Measurements from ENCODE around the gene XPR1. TPM values are rescaled to one million over a fixed set of nuclear protein-coding genes. Genes with fewer than 3 reads are reported as not detected.
"Not testable (repeated sequence)": the region's sequence is repeated elsewhere in the genome, so short reads cannot be mapped to it uniquely, and the experiment has no call there.

Gene XPR1
- total and polyA plus RNA-seq, 2 donors, result 9.5 to 10.3 TPM

GRCh38 chr1:180789460-180789859, 157.6 kb downstream of the XPR1 start:
- Histone ChIP-seq H3K4me3 (ENCODE audit: low read length in 2 of 2) (no peak overlapping the region), H3K27me3 (ENCODE audit: control insufficient read depth in 2 of 2, insufficient read depth in 1 of 2, low read length in 1 of 2) (no peaks in the 10 kb centered on the region), H3K4me1 (ENCODE audit: control insufficient read depth in 2 of 2, insufficient read depth in 2 of 2, low read length in 2 of 2) (no peaks in the 10 kb centered on the region), H3K9me3 (ENCODE audit: control insufficient read depth in 2 of 2, insufficient read depth in 1 of 2, low read length in 1 of 2) (no peaks in the 10 kb centered on the region), H3K36me3 (ENCODE audit: control insufficient read depth in 2 of 2, insufficient read depth in 2 of 2, low read length in 1 of 2) (no peaks in the 10 kb centered on the region), H3K27ac (ENCODE audit: low read depth in 1 of 2, low read length in 1 of 2) (no peak overlapping the region)
- no peak for DNase-seq (ENCODE audit: low read depth in 6 of 9, low spot score in 9 of 9)

GRCh38 chr1:180791152-180791551, 159.3 kb downstream of the XPR1 start:
- not testable (repeated sequence) for H3K36me3 ChIP-seq (ENCODE audit: control insufficient read depth in 2 of 2, insufficient read depth in 2 of 2, low read length in 1 of 2); H3K4me1 ChIP-seq (ENCODE audit: control insufficient read depth in 2 of 2, insufficient read depth in 2 of 2, low read length in 2 of 2); H3K4me3 ChIP-seq (ENCODE audit: low read length in 2 of 2); H3K9me3 ChIP-seq (ENCODE audit: control insufficient read depth in 2 of 2, insufficient read depth in 1 of 2, low read length in 1 of 2); DNase-seq (ENCODE audit: low read depth in 6 of 9, low spot score in 9 of 9); H3K27me3 ChIP-seq (ENCODE audit: control insufficient read depth in 2 of 2, insufficient read depth in 1 of 2, low read length in 1 of 2); H3K27ac ChIP-seq (ENCODE audit: low read depth in 1 of 2, low read length in 1 of 2)
- WGBS, result over 99% methylated on average over 2 of the region's 2 CpGs

- 93% methylated on average over 3 of the region's 3 CpGs for WGBS
- no peaks in the 10 kb centered on the region for H3K9me3 ChIP-seq (ENCODE audit: control insufficient read depth in 2 of 2, insufficient read depth in 1 of 2, low read length in 1 of 2)
- H3K4me3 ChIP-seq (ENCODE audit: low read length in 2 of 2), result no peak overlapping the region
- DNase-seq (ENCODE audit: low read depth in 6 of 9, low spot score in 9 of 9), result no peak
- H3K27me3 ChIP-seq (ENCODE audit: control insufficient read depth in 2 of 2, insufficient read depth in 1 of 2, low read length in 1 of 2), result no peaks in the 10 kb centered on the region
- no peak overlapping the region for H3K27ac ChIP-seq (ENCODE audit: low read depth in 1 of 2, low read length in 1 of 2)
- no peaks in the 10 kb centered on the region for H3K36me3 ChIP-seq (ENCODE audit: control insufficient read depth in 2 of 2, insufficient read depth in 2 of 2, low read length in 1 of 2)
- no peaks in the 10 kb centered on the region for H3K4me1 ChIP-seq (ENCODE audit: control insufficient read depth in 2 of 2, insufficient read depth in 2 of 2, low read length in 2 of 2)
Observed at GRCh38 chr1:180791806-180792205, 160.0 kb downstream of the XPR1 start.

- DNase-seq (ENCODE audit: low read depth in 6 of 9, low spot score in 9 of 9), result no peak
- H3K4me1 ChIP-seq (ENCODE audit: control insufficient read depth in 2 of 2, insufficient read depth in 2 of 2, low read length in 2 of 2), result no peaks in the 10 kb centered on the region
- H3K36me3 ChIP-seq (ENCODE audit: control insufficient read depth in 2 of 2, insufficient read depth in 2 of 2, low read length in 1 of 2), result no peaks in the 10 kb centered on the region
- WGBS, result 95% methylated on average over 2 of the region's 2 CpGs
- no peaks in the 10 kb centered on the region for H3K27me3 ChIP-seq (ENCODE audit: control insufficient read depth in 2 of 2, insufficient read depth in 1 of 2, low read length in 1 of 2)
- H3K27ac ChIP-seq (ENCODE audit: low read depth in 1 of 2, low read length in 1 of 2), result no peak overlapping the region
- no peak overlapping the region for H3K4me3 ChIP-seq (ENCODE audit: low read length in 2 of 2)
- no peaks in the 10 kb centered on the region for H3K9me3 ChIP-seq (ENCODE audit: control insufficient read depth in 2 of 2, insufficient read depth in 1 of 2, low read length in 1 of 2)
Observed at GRCh38 chr1:180793451-180793850, 161.6 kb downstream of the XPR1 start.

- Histone ChIP-seq H3K27me3 (ENCODE audit: control insufficient read depth in 2 of 2, insufficient read depth in 1 of 2, low read length in 1 of 2) (no peaks in the 10 kb centered on the region), H3K36me3 (ENCODE audit: control insufficient read depth in 2 of 2, insufficient read depth in 2 of 2, low read length in 1 of 2) (no peaks in the 10 kb centered on the region), H3K9me3 (ENCODE audit: control insufficient read depth in 2 of 2, insufficient read depth in 1 of 2, low read length in 1 of 2) (no peaks in the 10 kb centered on the region), H3K27ac (ENCODE audit: low read depth in 1 of 2, low read length in 1 of 2) (no peak overlapping the region), H3K4me1 (ENCODE audit: control insufficient read depth in 2 of 2, insufficient read depth in 2 of 2, low read length in 2 of 2) (no peaks in the 10 kb centered on the region), H3K4me3 (ENCODE audit: low read length in 2 of 2) (no peak overlapping the region)
- no peak for DNase-seq (ENCODE audit: low read depth in 6 of 9, low spot score in 9 of 9)
- WGBS, result 80% methylated on average over 1 of the region's 1 CpG
Observed at GRCh38 chr1:180796897-180797640, 165.2 kb downstream of the XPR1 start.

GRCh38 chr1:180800945-180801344, 169.1 kb downstream of the XPR1 start:
- Histone ChIP-seq H3K27me3 (ENCODE audit: control insufficient read depth in 2 of 2, insufficient read depth in 1 of 2, low read length in 1 of 2) (no peaks in the 10 kb centered on the region), H3K9me3 (ENCODE audit: control insufficient read depth in 2 of 2, insufficient read depth in 1 of 2, low read length in 1 of 2) (no peaks in the 10 kb centered on the region), H3K4me1 (ENCODE audit: control insufficient read depth in 2 of 2, insufficient read depth in 2 of 2, low read length in 2 of 2) (no peaks in the 10 kb centered on the region), H3K27ac (ENCODE audit: low read depth in 1 of 2, low read length in 1 of 2) (no peak overlapping the region), H3K4me3 (ENCODE audit: low read length in 2 of 2) (no peak overlapping the region), H3K36me3 (ENCODE audit: control insufficient read depth in 2 of 2, insufficient read depth in 2 of 2, low read length in 1 of 2) (no peaks in the 10 kb centered on the region)
- 94% methylated on average over 1 of the region's 1 CpG for WGBS
- no peak for DNase-seq (ENCODE audit: low read depth in 6 of 9, low spot score in 9 of 9)

GRCh38 chr1:180802813-180803212, 171.0 kb downstream of the XPR1 start:
- no peak for DNase-seq (ENCODE audit: low read depth in 6 of 9, low spot score in 9 of 9)
- no peaks in the 10 kb centered on the region for H3K9me3 ChIP-seq (ENCODE audit: control insufficient read depth in 2 of 2, insufficient read depth in 1 of 2, low read length in 1 of 2)
- H3K36me3 ChIP-seq (ENCODE audit: control insufficient read depth in 2 of 2, insufficient read depth in 2 of 2, low read length in 1 of 2), result no peaks in the 10 kb centered on the region
- no peaks in the 10 kb centered on the region for H3K27me3 ChIP-seq (ENCODE audit: control insufficient read depth in 2 of 2, insufficient read depth in 1 of 2, low read length in 1 of 2)
- 97% methylated on average over 2 of the region's 2 CpGs for WGBS
- H3K27ac ChIP-seq (ENCODE audit: low read depth in 1 of 2, low read length in 1 of 2), result no peak overlapping the region
- H3K4me3 ChIP-seq (ENCODE audit: low read length in 2 of 2), result no peak overlapping the region
- H3K4me1 ChIP-seq (ENCODE audit: control insufficient read depth in 2 of 2, insufficient read depth in 2 of 2, low read length in 2 of 2), result no peaks in the 10 kb centered on the region

GRCh38 chr1:180805316-180805715, 173.5 kb downstream of the XPR1 start:
- DNase-seq (ENCODE audit: low read depth in 6 of 9, low spot score in 9 of 9), result no peak
- H3K27me3 ChIP-seq (ENCODE audit: control insufficient read depth in 2 of 2, insufficient read depth in 1 of 2, low read length in 1 of 2), result no peaks in the 10 kb centered on the region
- H3K36me3 ChIP-seq (ENCODE audit: control insufficient read depth in 2 of 2, insufficient read depth in 2 of 2, low read length in 1 of 2), result no peaks in the 10 kb centered on the region
- no peak overlapping the region for H3K4me3 ChIP-seq (ENCODE audit: low read length in 2 of 2)
- H3K9me3 ChIP-seq (ENCODE audit: control insufficient read depth in 2 of 2, insufficient read depth in 1 of 2, low read length in 1 of 2), result no peaks in the 10 kb centered on the region
- H3K4me1 ChIP-seq (ENCODE audit: control insufficient read depth in 2 of 2, insufficient read depth in 2 of 2, low read length in 2 of 2), result no peaks in the 10 kb centered on the region
- no peak overlapping the region for H3K27ac ChIP-seq (ENCODE audit: low read depth in 1 of 2, low read length in 1 of 2)

- no peak overlapping the region for H3K27ac ChIP-seq (ENCODE audit: low read depth in 1 of 2, low read length in 1 of 2)
- no peak for DNase-seq (ENCODE audit: low read depth in 6 of 9, low spot score in 9 of 9)
- H3K36me3 ChIP-seq (ENCODE audit: control insufficient read depth in 2 of 2, insufficient read depth in 2 of 2, low read length in 1 of 2), result no peaks in the 10 kb centered on the region
Observed at GRCh38 chr1:180811298-180811697, 179.5 kb downstream of the XPR1 start.

More at GRCh38 chr1:180811298-180811697, 179.5 kb downstream of the XPR1 start:
- 98% methylated on average over 2 of the region's 2 CpGs for WGBS
- no peaks in the 10 kb centered on the region for H3K4me1 ChIP-seq (ENCODE audit: control insufficient read depth in 2 of 2, insufficient read depth in 2 of 2, low read length in 2 of 2)
- no peaks in the 10 kb centered on the region for H3K27me3 ChIP-seq (ENCODE audit: control insufficient read depth in 2 of 2, insufficient read depth in 1 of 2, low read length in 1 of 2)
- no peak overlapping the region for H3K4me3 ChIP-seq (ENCODE audit: low read length in 2 of 2)
- H3K9me3 ChIP-seq (ENCODE audit: control insufficient read depth in 2 of 2, insufficient read depth in 1 of 2, low read length in 1 of 2), result no peaks in the 10 kb centered on the region
